Brain pericyte (primary cell): Measurements from ENCODE around the gene RGS3.
"Not testable (repeated sequence)": the region's sequence is repeated elsewhere in the genome, so short reads cannot be mapped to it uniquely, and the experiment has no call there.

Experiments used
- DNase-seq: peaks from one replicate; pipeline ENCODE4 v3.0.0-alpha.2; 2012; ENCODE audit warnings: low read depth, low spot score

RGS3 gene

GRCh38 chr9:113634596-113635515 is 171.3 kb downstream of the RGS3 start:
- DNase-seq = no peak

DNA sequence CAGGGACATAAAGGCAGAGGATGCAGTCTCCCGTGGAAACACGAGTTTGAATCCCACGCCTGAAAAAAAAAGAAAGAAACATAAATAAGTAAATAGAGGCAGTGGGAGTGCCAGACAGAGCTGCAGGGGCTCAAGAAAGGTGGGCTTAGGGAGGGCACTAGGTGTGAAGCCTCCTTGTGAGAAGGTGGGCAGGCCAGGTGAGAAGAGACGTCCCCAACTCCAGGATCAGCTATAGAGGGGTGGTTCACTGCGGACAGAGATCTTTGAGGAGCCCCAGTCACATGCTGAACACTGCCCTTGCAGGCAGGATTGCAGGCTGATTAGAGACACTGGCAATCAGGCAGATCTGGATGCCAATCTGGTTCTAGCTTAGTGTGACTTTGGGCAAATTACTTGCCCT is 172.1 kb downstream of the RGS3 start:
- DNase-seq = no peak

GRCh38 chr9:113636165-113636564 is 172.6 kb downstream of the RGS3 start:
- DNase-seq = no peak

DNA sequence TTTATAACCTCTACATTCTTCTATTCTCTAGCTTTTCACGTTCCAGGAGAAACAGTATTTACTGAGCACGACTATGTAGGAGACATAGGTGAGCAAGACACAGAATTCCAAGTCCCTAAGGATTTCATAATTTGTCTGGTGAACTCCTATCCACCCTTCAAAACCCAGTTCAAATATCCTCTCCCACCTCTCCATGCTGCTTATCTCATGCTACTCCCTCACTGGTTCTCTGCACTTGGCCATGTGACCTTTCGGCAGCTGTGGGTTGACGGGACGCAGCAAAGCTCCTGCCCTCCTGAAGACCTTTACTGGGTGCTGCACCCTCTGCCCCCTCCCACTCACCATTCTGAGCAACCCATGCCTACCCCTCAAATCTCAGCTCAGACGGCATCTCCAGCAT is 173.2 kb downstream of the RGS3 start:
- no peak for DNase-seq

- no peak for DNase-seq
Observed at GRCh38 chr9:113638490-113638889, 175.0 kb downstream of the RGS3 start.

DNA sequence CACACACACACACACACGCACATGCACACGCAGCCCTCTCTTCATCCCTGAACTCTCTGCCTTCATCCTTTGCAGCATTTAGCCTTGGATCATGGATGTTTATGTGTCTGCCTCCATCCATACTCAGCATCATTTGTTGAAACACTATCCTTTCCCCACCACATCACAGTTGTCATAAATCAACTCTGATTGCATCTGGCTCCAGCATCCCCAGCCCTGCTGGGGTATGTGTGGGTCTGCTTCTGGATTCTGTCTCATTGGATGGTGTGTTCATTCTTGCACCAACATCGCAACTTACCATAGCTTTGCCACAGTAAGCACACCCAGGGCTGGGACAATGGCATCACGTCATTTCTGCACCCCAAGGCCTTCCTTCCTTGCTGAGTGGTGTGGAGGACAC is 175.4 kb downstream of the RGS3 start:
- DNase-seq = no peak

DNA sequence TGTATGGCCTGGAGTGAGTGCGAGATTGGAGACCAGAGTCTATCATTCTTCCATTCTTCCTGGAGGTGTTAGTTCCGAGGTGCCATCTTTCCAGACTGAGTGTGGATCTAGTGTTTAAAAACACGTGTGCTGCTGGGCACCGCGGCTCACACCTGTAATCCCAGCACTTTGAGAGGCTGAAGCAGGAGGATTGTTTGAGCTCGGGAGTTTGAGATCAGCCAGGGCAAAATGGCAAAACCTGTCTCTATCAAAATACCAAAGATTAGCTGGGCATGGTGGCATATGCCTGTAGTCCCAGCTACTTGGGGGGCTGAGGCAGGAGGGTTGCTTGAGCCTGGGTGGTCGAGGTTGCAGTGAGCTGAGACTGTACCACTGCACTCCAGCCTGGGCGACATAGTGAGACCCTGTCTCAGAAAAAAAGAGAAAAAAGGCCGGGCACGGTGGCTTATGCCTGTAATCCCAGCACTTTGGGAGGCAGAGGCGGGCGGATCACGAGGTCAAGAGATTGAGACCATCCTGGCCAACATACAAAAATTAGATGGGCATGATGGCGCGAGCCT is 176.0 kb downstream of the RGS3 start:
- not testable (repeated sequence) for DNase-seq

DNA sequence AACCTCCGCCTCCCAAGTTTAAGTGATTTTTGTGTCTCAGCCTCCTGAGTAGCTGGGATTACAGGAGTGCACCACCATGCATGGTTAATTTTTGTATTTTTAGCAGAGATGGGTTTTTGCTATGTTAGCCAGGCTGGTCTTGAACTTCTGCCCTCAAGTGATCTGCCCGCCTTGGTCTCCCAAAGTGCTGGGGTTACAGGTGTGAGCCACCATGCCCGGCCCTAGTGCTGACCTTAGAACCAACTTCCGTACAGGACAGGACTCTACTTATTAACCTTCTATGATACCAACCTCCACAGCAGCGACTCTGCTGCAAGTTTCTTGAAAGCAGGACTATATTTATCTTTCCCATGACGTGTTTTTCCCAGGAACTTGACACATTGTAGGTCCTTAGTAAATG is 176.9 kb downstream of the RGS3 start:
- DNase-seq = no peak

- DNase-seq = no peak
Observed at GRCh38 chr9:113641100-113641885, 177.8 kb downstream of the RGS3 start.

GRCh38 chr9:113644321-113644720 is 180.8 kb downstream of the RGS3 start:
- DNase-seq = no peak

GRCh38 chr9:113645227-113645977 is 181.9 kb downstream of the RGS3 start:
- DNase-seq = no peak

- no peak for DNase-seq
Observed at GRCh38 chr9:113645978-113646253, 182.4 kb downstream of the RGS3 start.

- no peak for DNase-seq
Observed at GRCh38 chr9:113646491-113646890, 183.0 kb downstream of the RGS3 start.
